ENCODE data around the gene XRN2.
A peak's percentile ranks its signal among the peaks of the same experiment; 100 is the strongest.
"Not testable (repeated sequence)": the region's sequence is repeated elsewhere in the genome, so short reads cannot be mapped to it uniquely, and the experiment has no call there.

Gene XRN2

GRCh38 chr20:21391185-21391971 lies 88.2 kb downstream of the XRN2 start:
- DNase-seq: no peak

- no peak for DNase-seq
Measured at GRCh38 chr20:21391972-21392352, 88.8 kb downstream of the XRN2 start.

- DNase-seq: no peak
Measured at GRCh38 chr20:21393166-21393565, 90.0 kb downstream of the XRN2 start.

GRCh38 chr20:21393816-21394519 lies 90.8 kb downstream of the XRN2 start:
- DNase-seq: no peak

- DNase-seq: no peak
Measured at GRCh38 chr20:21394551-21394950, 91.4 kb downstream of the XRN2 start.

GRCh38 chr20:21395051-21395665 lies 92.0 kb downstream of the XRN2 start:
- DNase-seq: no peak

- no peak for DNase-seq
Measured at GRCh38 chr20:21395666-21396598, 92.8 kb downstream of the XRN2 start.

- DNase-seq: peak; percentile 54
Measured at GRCh38 chr20:21396599-21397340, 93.6 kb downstream of the XRN2 start.

- DNase-seq: no peak
Measured at GRCh38 chr20:21397341-21398108, 94.4 kb downstream of the XRN2 start, which contains the start of gene NKX2-4. Gene NKX2-4 (minus strand): TSS chr20:21397526. CDS start chr20:21397399, 127 bp downstream.

GRCh38 chr20:21398109-21399004 lies 95.2 kb downstream of the XRN2 start:
- DNase-seq: no peak

GRCh38 chr20:21399005-21399475 lies 95.9 kb downstream of the XRN2 start:
- no peak for DNase-seq

GRCh38 chr20:21411725-21412124 lies 108.6 kb downstream of the XRN2 start:
- DNase-seq: no peak

GRCh38 chr20:21413996-21414395 lies 110.9 kb downstream of the XRN2 start:
- not testable (repeated sequence) for DNase-seq

- DNase-seq: not testable (repeated sequence)
Measured at GRCh38 chr20:21419147-21419546, 116.0 kb downstream of the XRN2 start.

GRCh38 chr20:21421601-21422236 lies 118.6 kb downstream of the XRN2 start:
- no peak for DNase-seq

- not testable (repeated sequence) for DNase-seq
Measured at GRCh38 chr20:21423712-21424111, 120.6 kb downstream of the XRN2 start.

- no peak for DNase-seq
Measured at GRCh38 chr20:21424846-21425245, 121.7 kb downstream of the XRN2 start.

GRCh38 chr20:21430020-21430419 lies 126.9 kb downstream of the XRN2 start:
- no peak for DNase-seq

GRCh38 chr20:21432911-21433310 lies 129.8 kb downstream of the XRN2 start:
- DNase-seq: no peak

Data from NCI-H146 (cell line).